Spleen (tissue), 7 donors: ENCODE data around the gene NUP210.

ENCODE experiments used
- POLR2A ChIP-seq, 3 donors: fragments of 450-650 bp; IDR thresholded peaks; one replicate each; pipeline ENCODE4 v1.5.1; 2017; ENCODE audit warnings: antibody characterized with exemption in 3 of 3, mild to moderate bottlenecking in 1 of 3
- POLR2AphosphoS5 ChIP-seq, 3 donors: sonication (generic); formaldehyde crosslinking; IDR thresholded peaks; one replicate each; pipeline ENCODE4 v1.5.1; 2017; ENCODE audit warnings: antibody characterized with exemption in 3 of 3
- TF ChIP-seq, protein P1 (sequence below), 11 experiments: fragments of 200-600 bp in 7 of 11; fragments of 450-650 bp in 4 of 11; sonication (generic) in 4 of 11; IDR thresholded peaks in 8 of 11; conservative IDR thresholded peaks in 3 of 11; 1 replicate in 7 of 11; 2 replicates in 4 of 11; pipeline versions ENCODE4 v1.4.0 to v1.8.0; 2016 to 2021; ENCODE audit warnings: antibody characterized with exemption in 11 of 11, inconsistent platforms in 4 of 11, mild to moderate bottlenecking in 1 of 11
- donor health status: DM: no; HTN: no; CAD: no; lungs with moderate emphysema.
- donor health status: DM: no; HTN: no; CAD: no.
- donor health status: DM: no; HTN: no; CAD: no.

DNA sequence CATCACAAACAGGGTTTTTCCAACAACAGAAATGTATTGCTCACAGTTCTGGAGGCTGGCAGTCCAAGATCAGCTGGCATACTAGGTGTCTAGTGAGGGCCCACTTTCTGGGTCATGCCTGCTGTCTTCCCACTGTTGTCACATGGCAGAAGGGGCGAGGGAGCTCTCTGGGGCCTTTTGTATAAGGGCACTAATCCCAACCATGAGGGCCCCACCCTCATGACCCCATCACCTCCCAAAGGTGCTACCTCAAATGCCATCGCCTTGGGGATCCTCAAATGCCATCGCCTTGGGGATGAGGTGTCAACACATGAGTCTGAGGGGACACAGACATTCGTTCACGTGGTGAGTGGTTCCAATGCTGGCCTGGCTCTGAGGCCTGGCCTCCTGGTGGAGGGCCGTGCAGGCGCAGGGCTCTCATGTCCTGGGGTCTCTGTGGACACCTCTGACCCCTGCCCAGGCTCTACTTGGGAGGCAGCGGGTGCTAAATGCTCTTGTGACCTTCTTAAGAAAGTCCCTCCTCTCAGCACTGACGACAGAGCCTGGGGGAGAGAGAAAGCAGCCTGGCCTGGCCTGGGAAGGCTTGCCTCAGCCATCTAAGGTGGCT is 16.8 kb downstream of the NUP210 start:
- TF ChIP-seq, protein P1, sequence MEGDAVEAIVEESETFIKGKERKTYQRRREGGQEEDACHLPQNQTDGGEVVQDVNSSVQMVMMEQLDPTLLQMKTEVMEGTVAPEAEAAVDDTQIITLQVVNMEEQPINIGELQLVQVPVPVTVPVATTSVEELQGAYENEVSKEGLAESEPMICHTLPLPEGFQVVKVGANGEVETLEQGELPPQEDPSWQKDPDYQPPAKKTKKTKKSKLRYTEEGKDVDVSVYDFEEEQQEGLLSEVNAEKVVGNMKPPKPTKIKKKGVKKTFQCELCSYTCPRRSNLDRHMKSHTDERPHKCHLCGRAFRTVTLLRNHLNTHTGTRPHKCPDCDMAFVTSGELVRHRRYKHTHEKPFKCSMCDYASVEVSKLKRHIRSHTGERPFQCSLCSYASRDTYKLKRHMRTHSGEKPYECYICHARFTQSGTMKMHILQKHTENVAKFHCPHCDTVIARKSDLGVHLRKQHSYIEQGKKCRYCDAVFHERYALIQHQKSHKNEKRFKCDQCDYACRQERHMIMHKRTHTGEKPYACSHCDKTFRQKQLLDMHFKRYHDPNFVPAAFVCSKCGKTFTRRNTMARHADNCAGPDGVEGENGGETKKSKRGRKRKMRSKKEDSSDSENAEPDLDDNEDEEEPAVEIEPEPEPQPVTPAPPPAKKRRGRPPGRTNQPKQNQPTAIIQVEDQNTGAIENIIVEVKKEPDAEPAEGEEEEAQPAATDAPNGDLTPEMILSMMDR (IDR thresholded peaks at IDR 0.05 in 8 of 11, conservative IDR thresholded peaks at IDR 0.05 in 3 of 11) = no peak
- TF ChIP-seq POLR2AphosphoS5 (IDR thresholded peaks at IDR 0.05) (no peak), POLR2A (IDR thresholded peaks at IDR 0.05) (no peak)
